SIG-M5 (cell line): ENCODE measurements around the gene YWHAH.

Source experiments
- DNase-seq: peaks from one replicate; lab custom pipeline; 2025; lab: John Stamatoyannopoulos, UW

The YWHAH gene

GRCh38 chr22:31923136-31923535 is 21.2 kb upstream of the YWHAH start:
- no peak for DNase-seq

GRCh38 chr22:31923747-31924146 is 20.6 kb upstream of the YWHAH start:
- DNase-seq = no peak

- DNase-seq = no peak
Observed at GRCh38 chr22:31925056-31925455, 19.3 kb upstream of the YWHAH start.

- no peak for DNase-seq
Observed at GRCh38 chr22:31926024-31926423, 18.3 kb upstream of the YWHAH start.

DNA sequence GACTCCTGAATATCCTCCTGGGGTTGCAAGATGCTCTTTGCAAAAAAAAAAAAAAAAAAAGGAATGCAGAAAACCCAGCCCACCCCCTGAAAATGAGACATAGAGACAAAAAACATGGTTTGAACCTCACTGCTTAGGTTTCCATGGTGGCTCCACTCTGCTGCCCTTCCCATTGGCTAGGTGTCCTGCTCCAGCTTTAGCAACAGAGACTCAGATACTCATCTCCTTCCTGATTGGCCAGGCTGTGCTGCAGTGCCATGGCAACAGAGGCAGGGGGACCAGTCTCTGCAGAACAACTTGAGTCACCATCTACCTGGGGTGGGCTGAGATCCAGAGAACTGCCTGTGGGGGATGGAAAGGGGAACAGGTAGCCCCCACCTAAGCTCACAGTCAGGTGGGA is 17.4 kb upstream of the YWHAH start:
- DNase-seq = no peak

DNA sequence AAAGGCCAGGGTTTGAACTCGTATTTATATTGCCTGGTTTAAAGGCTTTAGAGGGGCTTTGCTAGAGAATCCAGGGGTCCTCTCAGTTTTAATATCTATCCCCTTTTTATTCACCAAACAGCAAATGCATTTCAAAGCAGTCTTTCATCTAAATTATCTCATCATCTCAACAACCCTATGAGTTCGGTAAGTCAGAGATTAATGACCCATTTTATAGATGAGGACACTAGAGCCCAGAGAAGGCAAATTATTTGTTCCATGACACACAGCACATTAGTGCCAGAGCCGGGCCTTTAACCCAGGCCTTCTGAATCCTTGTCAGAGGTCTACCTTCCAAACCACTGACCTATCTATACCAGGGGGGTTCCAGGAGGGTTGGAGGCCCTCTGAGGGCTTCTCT is 16.8 kb upstream of the YWHAH start:
- DNase-seq = no peak

DNA sequence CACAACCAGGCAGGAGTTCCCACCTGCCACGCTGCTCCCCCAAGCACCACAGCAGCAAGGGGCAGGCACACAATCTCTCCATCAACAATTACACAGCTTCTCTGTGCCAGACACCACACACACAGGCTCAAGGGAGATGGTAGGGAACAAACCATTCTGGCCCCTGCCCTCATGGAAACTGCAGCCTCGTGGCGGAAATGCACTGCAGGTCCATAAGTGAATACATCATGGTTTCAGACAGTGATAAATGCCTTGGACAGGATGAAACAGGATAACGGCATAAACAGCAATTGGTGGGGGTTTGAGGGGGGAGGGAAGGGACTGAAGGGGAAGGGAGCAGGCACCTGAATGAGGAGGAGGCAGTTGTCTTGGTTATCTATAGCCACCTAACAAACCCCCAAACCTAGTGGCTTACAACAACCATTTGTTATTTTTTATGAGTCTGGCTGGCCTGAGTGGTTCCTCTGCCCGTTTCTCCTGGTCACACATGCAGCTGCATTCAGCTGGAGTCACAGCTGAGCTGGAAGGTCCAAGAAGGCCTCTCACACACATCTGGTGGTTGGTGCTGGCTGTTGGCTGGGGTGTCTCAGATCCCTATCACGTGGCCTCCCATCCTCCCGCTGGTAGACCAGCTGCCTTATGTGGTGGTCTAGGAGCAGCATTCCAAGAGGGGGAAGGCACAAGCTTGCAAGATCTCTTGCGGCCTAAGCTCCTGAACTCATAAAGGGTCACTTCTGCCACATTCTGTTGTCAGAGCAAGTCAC is 15.0 kb upstream of the YWHAH start:
- DNase-seq = no peak

- DNase-seq = no peak
Observed at GRCh38 chr22:31932863-31933262, 11.5 kb upstream of the YWHAH start.

DNA sequence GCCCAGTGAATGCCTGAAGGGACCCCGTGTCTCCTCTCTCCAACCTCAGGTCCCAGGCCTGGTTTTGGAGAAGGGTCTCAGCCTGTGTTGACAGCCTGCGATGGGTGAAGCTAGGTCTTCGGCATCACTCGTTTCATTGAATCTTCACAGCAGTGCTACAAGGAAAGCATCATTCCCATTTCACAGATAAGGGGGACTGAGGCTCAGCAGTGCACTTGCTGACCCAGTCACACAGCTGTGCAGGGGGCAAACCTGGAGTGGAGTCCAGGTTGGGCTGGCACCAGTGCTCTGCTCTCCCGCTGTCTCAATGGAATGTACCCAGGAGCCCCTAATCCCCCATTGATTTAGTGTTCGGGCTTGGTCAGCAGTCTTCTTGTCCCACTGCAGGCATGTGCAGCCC is 10.9 kb upstream of the YWHAH start:
- DNase-seq = no peak

- DNase-seq = no peak
Observed at GRCh38 chr22:31933816-31934482, 10.4 kb upstream of the YWHAH start.

- DNase-seq = no peak
Observed at GRCh38 chr22:31935961-31936635, 8.2 kb upstream of the YWHAH start.

GRCh38 chr22:31937341-31937740 is 7.0 kb upstream of the YWHAH start:
- no peak for DNase-seq

DNA sequence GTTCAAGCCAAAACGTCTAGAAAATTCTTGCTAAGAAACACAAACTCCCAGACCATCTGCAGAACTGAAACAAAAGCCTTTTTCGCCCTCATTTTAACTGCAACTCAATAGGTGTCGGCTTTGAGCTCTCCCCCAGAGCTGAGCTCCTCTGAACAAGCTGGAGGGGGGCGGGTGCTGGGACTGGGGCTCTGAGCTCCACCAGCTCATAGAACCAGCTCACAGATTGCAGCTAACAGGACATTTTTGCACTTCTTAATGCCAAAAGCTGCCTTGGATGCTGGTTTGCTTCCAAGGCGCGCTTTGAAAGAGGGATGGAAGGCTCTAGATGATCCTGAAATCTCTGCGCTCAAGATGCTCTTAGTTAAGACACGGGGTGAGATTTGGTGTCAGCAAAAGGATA is 6.0 kb upstream of the YWHAH start:
- DNase-seq = no peak

DNA sequence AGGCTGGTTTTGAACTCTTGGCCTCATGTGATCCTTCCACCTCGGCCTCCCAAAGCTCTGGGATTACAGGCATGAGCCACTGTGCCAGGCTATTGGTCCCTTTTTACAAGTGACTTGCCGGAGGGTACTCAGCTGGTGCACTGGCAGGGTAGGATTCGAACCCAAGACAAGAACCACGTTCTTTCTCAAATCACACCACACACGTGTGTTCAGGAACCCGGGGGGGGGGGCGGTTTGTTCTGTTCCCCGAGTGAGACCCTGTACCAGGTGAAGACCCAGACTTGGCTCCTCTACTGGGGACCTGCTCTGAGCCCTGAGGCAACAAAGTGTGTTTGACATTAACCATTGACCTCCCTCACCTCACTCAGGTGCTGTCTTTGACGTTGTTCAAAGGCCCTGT is 3.8 kb upstream of the YWHAH start:
- no peak for DNase-seq

GRCh38 chr22:31942091-31942490 is 2.2 kb upstream of the YWHAH start:
- no peak for DNase-seq

DNA sequence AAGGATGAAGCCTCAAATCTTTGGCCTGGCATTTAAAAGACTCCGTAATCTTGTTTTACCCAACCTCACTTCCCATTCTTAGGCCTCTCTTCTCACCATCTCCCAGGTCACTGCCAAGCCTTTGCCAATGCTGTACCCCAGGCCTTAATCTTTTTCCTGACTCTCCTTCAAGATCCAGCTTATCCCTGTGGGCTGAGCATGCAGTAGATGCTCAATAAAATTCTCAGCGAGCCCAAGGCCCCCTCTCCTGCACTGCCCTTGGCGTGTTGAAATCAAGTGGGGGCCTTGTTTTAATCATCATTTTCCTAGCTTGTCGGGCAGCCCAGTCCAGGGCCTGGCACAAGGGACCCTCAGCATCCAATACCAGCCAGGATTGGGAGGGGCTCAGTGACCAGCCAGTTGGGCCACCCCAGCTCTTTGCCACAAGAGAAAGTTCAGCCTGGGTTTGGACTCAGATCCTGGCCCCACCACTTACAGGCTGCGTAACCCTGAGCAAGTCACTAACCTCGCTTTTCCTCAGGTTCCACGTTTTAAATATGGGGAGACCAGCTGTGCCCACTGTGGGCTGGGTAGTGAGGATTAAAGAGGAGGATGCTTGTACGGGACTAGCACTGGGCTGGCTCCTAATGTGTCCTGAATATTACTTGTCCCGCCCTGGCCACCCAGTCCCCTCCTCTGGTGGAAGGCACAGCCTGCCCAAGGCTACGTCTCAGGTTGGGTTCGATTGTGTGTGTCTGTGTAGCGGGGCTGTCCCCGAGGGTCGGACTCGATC is 943 bp upstream of the YWHAH start:
- DNase-seq = no peak

GRCh38 chr22:31944700-31945442 is 536 bp downstream of the YWHAH start:
- no peak for DNase-seq

- DNase-seq = no peak
Observed at GRCh38 chr22:31945443-31945855, 1.1 kb downstream of the YWHAH start.

- DNase-seq = no peak
Observed at GRCh38 chr22:31945971-31946680, 1.8 kb downstream of the YWHAH start.

DNA sequence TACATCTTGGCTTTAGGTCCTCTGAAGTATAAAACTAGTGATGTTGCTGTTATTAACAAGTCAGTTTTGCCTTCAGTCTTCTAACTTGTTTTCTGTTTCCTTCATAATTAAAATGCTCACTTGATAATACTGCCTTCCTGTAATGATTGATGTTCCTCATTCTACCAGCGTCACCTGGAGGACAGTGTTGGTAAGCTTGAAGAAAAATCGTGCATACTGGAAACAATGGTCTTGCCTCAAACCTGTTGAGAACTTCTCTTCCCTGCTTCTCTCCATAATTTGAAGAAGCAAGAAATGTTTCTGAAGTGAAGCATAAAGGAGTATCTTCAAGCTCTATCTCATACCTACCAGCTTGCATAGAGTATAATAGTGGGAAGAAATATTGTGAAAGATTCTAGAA is 3.0 kb downstream of the YWHAH start:
- DNase-seq = no peak

GRCh38 chr22:31948002-31948401 is 3.7 kb downstream of the YWHAH start:
- DNase-seq = no peak
